ENCODE measurements around the gene ERCC3.
"Not testable (repeated sequence)": the region's sequence is repeated elsewhere in the genome, so short reads cannot be mapped to it uniquely, and the experiment has no call there.

The ERCC3 gene

DNA sequence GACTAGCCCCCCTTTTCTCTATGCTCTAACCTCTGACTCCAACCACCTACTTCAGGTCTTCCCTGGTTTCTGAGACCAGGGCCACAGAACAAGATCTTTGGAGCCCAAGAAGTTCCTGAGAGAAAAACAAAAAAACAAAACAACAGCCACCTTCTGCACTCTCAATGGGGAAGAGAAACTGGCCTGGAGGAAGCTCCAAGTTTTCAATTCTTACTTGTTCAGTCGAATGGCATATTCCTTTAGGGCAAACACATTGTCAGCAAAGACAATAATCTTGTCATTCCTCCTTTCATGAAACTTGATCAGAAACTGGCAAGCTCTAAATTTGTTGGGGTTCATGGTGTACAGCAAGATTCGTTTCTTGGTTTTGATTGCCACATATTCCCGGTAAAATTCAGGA is 15.0 kb downstream of the ERCC3 start:
- peak; percentile 33 to 35 for DNase-seq

DNA sequence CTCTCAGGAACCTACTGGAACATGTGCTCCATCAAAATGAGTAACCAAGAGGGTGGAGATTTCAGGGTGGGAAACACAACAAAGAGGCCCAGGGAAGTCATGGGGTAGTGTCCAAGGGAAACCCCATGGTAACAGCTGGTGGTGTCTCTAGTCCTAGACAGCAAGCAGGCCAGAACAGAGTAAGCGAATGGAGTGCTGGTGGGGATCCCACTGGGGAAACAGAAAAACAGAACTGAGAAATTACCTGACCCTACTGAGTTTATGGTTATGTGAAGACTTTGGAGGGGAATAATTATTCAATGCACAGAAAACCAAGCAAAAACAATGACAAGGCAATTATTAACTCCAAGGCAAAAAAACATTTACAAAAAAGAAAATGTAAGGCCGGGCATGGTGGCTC is 16.9 kb downstream of the ERCC3 start:
- no peak for DNase-seq

DNA sequence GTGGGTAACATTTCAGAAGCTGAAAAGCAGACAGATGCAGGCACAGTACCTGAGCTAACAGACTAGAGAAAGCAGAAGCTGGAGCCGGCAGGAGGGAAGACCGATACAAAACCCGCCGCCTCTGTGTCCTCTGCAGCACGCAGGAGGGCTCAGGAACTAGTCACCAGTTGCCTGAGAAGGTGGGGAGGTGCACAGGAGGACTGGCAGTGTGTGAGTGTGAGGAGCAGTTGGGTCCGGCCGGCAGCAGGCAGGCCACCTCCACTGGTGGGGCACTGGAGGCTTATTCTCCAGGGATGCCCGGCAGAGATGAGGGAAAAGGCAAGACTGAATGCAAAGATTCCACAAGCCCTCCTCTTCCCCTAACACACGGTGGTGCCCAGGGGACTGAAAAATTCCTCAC is 18.2 kb downstream of the ERCC3 start:
- no peak for DNase-seq

DNA sequence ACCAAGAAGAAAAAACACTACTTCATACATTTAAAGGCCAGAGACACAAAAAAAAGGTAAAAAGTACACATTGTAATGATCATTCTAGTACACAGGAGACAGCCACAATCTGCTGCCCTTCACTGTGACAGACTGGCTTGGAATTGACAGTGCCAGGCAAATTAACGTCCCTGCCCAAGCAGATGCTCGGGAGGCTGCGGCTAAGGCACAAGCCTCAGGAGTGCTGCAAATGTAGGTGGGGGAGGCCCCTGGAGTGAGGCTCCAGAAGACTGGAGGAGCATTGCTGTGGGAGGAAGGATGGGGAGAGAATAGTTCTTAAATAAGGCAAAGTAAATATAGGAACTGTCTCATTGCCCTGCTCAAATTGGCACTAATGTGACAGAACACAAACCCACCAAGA is 18.6 kb downstream of the ERCC3 start:
- DNase-seq: no peak

DNA sequence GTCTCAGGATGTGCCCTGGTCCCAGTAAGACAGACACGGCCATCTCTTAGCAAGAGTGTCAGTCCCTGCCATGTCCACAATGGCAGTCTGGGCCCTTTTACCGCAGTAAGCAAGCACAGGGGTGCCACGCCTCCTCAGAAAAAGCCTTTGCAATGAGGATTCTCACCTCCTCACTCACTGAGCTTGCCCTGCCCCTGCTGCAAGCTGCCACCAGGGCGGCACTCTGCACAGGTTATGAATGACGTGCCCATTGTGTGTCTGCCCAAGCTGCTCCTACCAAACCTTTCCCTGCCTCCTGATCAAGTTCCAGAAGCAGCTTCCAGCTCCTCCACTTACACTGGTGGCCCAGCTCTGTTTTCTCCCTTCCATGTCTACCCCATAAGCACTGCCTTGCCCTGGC is 23.3 kb downstream of the ERCC3 start:
- DNase-seq: no peak

DNA sequence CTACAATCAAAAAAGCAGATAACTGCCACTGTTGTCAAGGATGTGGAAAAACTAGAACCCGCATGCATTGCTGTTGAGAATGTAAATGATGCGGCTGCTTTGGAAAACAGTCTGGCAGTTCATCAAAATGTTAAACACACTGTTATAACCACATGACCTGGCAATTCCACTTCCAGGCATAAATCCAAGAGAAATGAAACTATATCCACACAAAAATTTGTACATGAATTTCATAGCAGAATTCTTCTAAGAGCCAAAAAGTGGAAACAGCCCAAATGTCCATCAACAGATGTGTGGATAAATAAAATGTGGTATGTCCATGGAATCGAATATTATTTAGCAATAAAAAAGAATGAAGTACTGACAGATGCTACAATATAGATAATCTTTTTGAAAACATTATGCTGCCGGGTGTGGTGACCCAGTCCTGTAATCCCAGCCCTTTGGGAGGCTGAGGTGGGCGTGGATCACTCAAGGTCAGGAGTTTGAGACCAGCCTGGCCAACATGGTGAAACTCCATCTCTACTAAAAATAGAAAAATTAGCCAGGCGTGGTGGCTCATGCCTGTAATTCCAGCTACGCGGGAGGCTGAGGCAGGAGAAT is 32.0 kb downstream of the ERCC3 start:
- no peak for DNase-seq

DNA sequence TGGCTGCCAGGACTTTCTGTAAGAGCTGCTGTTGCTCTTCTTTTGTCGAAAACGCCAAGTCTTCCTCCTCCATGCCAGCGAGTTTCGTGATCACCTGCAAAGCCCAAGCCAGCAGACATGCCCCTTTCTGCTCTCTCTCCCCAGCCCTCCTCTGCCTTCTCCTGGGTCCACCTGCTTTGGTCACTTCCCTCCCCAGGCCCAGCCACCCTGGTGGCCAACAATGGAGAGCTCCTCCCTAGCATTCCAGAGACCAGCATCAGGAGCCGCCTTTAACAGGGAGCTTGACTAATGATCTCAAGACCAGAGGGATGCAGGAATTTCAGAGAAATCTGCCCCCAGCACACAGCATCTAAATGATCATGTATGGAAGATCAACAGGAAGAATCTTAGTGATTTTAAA is 34.6 kb downstream of the ERCC3 start:
- DNase-seq: no peak

DNA sequence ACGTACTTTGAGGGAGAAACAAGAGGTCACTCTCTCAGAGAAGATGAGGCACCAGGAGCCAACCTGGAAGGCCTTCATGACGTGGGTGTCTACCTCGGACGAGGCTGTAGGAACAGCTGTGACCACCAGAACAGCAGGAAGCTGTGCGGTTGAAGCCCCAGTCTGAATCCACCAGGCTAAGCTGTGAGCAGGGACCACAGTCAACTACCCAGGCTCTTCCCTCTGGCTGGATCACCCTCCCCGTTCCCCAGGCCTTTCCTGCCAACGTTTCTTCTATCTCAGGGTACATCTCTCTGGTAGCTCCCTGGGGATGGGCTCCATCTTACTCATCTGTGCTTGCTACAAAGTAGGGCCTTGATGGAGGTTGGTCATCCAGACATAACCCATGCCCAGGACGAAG is 37.1 kb downstream of the ERCC3 start:
- DNase-seq: no peak

DNA sequence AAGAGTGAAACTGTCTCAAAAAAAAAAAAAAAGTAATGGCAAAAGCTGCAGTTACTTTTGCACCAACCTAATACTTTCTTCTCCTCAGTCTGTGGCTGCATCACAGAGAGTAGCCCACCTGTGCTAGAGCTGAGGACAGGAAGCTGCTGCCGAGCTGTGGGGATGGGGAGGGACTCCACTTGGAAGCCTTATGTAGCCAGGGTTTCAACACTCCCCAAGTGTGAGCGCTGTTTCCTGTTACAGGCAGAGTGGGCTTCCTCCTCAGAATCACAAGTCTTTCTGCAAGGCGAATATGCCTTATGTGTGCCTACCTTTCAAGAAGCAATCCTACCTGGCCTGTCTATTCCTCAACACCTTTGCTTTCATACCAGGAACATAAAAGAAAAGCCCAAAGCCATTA is 37.6 kb downstream of the ERCC3 start:
- no peak for DNase-seq

DNA sequence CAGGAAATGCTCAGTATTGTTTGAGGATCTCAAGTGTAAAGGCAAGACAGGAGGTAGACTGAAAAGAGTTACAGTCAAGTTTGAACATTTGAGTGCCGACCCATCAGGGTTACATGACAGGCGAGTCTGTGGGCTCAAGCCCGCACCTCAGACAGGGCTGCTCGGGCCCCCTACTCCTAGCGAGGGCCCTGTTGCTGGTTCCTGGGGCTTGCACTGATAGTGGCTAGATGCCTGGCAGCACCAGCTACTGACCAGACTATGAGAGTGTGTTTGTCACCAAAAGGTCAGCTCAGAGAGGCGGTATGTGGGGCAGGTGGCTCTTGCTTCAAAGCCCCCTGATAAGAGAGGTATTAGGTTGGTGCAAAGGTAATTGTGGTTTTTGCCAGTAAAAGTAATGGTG is 38.2 kb downstream of the ERCC3 start:
- DNase-seq: no peak

DNA sequence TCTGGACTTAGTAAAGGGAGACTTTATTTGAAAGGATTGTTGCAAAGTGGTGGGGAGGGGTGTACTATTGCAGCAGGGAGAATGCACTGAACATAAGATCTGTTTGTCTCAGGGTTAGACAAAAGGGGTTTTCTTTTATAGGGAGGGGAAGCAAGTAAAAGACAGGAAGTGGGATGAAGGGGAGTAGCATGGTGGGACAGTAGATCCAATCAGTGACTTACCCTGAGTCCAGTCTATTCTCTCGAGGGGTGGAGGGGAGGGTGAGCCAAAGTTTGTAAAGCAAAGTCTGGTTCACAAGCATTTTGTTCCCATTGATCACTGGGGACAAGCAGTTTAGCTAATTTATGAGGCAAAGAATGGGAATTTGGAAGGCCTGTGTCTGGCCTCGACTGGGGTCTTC is 38.8 kb downstream of the ERCC3 start:
- no peak for DNase-seq

DNA sequence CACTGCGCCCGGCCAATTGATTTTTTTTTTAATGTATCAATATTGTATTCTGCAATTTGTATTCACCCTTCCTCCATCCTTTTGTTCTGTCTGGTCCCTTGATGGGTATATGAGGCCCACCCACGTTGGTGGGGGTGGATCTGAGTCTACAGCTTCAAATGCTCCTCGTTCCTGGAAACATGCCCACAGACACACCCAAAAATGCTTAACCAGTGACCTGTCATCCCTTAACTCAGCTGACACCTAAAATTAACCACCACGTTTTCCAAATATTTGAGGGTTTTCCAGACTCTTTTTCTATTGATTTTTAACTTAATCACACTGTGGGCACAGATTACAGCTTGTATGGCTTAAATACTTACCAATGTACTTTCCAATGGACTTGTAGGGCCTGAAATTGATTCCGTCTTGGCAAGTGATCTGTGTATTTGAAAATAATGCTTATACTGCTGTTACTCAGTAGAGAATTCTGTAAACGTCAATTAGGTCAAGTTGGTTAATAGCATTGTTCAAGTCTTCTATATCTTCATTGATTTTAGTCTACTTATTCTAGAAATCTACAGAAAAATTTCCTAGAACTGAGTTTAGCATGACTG is 39.5 kb downstream of the ERCC3 start:
- no peak for DNase-seq

DNA sequence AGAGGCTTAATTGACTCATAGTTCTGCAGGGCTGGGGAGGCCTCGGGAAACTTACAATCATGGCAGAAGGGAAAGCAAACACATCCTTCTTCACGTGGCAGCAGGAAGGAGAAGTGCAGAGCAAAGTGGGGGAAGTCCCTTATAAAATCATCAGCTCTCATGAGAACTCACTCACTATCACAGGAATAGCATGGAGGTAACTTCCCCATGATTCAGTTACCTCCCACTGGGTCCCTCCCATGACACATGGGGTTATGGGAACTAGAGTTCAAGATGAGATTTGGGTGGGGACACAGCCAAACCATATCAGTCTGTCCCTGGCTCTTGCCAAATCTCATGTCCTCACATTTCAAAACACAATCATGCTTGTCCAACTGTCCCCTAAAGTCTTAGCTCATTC is 52.8 kb downstream of the ERCC3 start:
- DNase-seq: peak; percentile 68 to 70

DNA sequence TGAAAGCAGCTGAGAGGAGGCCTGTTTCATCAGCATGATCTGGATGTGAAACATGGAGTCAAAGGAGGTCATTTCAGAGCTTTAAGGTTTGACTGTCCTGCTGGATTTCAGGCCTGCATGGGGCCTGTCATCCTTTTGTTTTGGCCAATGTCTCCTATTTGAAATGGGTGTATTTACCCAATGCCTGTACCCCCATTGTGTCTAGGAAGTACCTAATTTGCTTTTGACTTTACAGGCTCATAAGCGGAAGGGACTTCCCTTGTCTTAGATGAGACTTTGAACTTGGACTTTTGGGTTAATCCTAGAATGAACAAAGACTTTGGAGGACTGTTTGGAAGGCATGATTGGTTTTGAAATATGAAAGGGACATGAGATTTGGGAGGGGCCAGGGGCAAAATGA is 54.5 kb downstream of the ERCC3 start:
- no peak for DNase-seq

DNA sequence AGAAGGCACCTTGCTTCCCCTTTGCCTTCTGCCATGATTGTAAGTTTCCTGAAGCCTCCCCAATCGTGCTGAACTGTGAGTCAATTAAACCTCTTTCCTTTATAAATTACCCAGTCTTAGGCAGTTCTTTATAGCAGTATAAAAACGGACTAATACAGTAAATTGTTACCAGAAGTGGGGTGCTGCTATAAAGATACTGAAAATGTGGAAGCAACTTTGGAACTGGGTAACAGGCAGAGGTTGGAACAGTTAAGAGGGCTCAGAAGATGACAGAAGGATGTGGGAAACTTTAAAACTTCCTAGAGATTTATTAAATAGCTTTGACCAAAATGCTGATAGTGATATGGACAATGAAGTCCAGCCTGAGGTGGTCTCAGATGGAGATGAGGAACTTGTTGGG is 56.2 kb downstream of the ERCC3 start:
- DNase-seq: not testable (repeated sequence)

DNA sequence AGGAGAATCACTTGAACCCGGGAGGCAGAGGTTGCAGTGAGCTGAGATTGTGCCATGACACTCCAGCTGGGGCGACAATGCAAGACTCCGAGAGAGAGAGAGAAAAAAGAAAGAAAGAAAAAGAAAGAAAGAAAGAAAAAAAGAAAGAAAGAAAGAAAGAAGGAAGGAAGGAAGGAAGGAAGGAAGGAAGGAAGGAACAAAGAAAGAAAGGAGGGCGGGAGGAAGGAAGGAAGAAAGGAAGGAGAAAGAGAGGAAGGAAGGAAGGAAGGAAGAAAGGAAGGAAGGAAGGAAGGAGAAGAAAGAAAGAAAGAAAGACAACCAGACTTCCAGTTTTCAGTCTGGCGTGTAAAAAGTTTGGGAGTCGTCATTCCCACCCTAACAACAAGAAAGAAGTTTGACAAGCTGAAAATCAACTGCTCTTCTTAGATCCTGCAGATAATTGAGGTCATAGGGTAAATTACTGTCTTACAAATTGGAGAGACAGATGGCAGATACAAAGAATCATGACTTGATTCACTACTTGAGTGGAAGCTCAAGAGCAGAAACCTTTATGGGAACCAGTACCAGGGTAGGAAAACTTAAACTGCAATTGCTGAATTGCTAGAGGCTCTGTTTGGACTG is 58.8 kb downstream of the ERCC3 start:
- no peak for DNase-seq

DNA sequence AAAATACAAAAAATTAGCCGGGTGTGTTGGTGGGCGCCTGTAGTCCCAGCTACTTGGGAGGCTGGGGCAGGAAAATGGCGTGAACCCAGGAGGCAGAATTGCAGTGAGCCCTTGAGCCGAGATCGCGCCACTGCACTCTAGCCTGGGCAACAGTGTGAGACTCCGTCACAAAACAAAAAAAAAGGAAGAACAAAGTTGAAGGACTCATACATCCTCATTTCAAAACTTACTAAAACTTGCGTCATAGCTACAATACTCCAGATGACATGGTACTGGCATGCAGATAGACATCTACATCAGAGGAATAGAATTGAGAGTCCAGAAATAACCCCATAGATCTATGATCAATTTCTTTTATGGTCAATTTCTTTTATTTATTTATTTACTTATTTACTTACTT is 60.2 kb downstream of the ERCC3 start:
- DNase-seq: peak; percentile 63 to 84

DNA sequence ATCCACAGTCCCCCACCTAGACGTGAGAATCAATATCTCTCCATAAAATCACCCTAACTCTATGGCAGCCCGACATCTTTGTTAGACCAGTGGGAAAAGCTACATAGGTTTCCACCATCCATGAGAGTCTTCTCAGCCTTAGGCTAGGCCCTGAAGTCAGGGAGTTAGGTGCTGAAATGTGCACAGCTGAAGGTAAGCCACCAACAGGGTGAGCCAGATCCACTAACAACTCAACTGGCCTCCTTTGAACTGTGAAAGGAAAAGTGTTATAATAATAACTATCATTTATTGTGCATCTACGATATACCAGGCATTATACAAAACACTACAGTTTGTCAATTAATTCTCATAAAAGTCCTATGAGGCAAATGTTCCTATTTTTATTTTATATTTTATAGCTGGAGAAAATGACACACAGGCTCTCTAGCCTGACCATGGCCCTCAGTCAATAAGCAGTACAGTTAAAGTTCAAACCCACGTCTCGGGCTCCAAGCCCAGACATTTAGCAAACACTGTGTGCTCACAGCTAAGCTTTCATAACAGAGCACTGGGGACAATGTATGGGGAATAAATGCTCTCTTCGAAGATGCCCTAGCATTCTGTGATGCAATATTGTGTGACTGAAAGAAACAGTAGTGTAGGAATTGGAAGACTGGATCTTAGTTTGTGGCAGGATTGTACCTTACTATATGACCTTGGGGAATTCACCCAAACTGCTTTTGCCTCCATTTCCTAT is 62.6 kb downstream of the ERCC3 start:
- no peak for DNase-seq

DNA sequence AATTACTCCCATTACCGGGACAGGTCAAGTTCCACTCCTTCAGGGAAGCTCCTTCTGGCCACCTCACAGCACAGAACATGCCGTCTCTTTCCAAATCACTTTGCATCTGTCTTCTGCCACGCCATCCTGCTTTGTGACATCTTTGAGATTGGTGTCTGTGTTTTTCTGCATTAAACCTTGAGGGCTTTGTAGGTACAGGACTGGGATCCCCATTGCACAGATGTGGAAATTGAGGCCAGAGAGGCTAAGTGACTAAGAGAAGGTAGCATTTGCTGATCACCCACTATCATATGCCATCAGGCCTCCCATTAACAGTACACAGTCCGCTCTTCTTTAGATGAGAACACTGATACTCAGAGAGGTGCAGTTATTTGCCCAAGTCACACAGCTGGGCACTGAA is 64.4 kb downstream of the ERCC3 start:
- DNase-seq: no peak

DNA sequence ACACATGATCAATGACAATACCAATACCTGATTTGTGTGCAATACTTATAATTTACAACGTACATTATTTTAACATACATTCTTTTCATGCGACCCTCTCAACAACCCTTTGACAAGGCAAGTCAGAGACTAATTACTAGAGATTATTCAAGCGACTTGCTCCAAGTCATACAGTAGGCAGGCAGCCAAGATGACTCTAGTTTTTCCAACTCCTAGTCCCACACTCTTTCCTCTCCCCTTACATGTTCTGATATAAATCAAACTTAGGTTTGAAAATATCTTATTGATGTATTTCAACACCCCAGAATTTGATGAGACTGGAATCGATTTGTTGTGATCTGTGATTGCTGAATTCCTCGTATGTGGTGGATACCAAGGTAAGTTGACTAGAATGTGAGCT is 65.8 kb downstream of the ERCC3 start:
- no peak for DNase-seq

DNA sequence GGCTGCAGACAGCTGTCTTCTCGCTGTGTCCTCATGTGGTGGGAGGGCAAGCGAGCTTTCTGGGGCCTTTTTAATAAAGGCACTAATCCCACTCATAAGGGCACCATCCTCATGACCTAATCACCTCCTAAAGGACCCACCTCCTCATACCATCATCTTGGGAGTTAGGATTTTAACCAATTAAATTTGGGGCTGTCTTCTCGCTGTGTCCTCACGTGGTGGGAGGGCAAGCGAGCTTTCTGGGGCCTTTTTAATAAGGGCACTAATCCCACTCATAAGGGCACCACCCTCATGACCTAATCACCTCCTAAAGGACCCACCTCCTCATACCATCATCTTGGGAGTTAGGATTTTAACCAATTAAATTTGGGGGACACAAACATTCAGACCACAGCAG is 66.7 kb downstream of the ERCC3 start:
- DNase-seq: not testable (repeated sequence)

DNA sequence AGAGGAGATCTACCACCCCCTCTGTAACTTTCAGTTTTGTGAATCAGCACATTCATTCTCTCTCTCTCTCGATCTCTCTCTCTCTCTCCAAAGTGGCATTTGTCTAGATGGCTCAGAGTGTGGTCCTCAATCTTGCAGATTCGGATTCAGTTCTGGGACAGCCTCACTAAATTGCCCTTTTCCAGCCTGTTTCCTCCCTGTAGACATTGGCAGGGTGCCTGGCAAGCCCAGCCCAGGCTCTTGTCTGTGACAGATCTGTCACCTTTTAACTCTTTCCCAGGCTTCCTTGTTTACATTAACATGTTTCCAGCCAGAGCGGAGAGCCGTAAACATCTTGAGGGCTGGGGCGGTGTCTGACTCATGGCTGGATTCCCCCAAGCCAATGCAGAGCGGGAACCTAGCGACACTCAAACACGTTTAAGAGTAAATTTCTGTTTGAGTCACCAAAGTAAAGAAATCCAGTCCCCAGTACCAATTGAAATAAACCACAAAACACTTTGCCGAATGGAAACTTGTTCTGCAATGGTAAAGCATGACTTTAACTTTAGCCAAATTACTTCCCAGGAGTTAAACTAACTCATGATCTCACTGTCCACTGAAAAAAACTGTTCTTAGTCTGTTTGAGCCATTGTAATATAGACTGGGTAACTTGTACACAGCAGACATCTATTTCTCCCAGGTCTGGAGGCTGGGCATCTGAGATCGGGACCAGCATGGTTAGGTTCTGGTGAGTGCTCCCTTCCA is 67.3 kb downstream of the ERCC3 start:
- no peak for DNase-seq

DNA sequence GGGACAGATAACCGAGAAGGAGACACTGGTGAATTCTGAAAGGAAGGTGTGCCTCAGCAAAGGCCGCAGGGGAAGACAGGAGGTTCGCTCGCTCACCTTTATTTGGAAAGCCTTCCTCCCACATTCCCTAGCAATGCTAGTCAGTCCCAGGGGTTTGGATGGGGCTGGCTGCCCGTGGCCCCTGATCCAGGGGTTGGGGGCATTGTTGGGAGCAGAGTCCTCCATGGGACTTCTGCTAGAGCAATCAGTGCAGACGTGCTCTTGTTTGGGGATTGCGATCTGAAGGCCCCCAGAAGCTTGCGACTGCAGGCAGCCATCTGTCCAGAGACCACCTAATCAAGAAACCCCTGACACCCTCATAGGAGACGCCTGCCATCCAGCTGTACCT is 67.8 kb downstream of the ERCC3 start:
- no peak for DNase-seq

All from inflammatory macrophage (primary cell).